Osteocyte (in vitro differentiated cells): Measurements from ENCODE around the gene ACTG1. TPM values are rescaled to one million over a fixed set of nuclear protein-coding genes. Genes with fewer than 3 reads are reported as not detected.

Experiments used
- DNase-seq: peaks from one replicate; pipeline ENCODE4 v3.0.0; 2021; ENCODE audit warnings: mixed read lengths; ENCODE audit not compliant: unreplicated experiment; ENCODE audit errors: extremely low spot score
- H3K27ac Mint-ChIP-seq: one replicate; pipeline ENCODE4 v1.8.0; 2021; ENCODE audit warnings: mild to moderate bottlenecking, mixed read lengths; ENCODE audit not compliant: unreplicated experiment
- H3K27me3 Mint-ChIP-seq: one replicate; pipeline ENCODE4 v1.8.0; 2021; ENCODE audit warnings: mixed read lengths; ENCODE audit not compliant: unreplicated experiment
- H3K36me3 Mint-ChIP-seq: one replicate; pipeline ENCODE4 v1.8.0; 2021; ENCODE audit warnings: mixed read lengths; ENCODE audit not compliant: unreplicated experiment
- H3K4me1 Mint-ChIP-seq: one replicate; pipeline ENCODE4 v1.8.0; 2021; ENCODE audit warnings: mixed read lengths; ENCODE audit not compliant: unreplicated experiment
- H3K4me3 Mint-ChIP-seq: one replicate; pipeline ENCODE4 v1.8.0; 2021; ENCODE audit warnings: mild to moderate bottlenecking, moderate library complexity, mixed read lengths; ENCODE audit not compliant: unreplicated experiment
- H3K9me3 Mint-ChIP-seq: one replicate; pipeline ENCODE4 v1.8.0; 2021; ENCODE audit warnings: mixed read lengths; ENCODE audit not compliant: unreplicated experiment
- total RNA-seq: library from RNA; stranded (reverse); gene quantifications from 2 replicates; pipeline ENCODE4 v1.2.1, GENCODE V29; 2021
- TF ChIP-seq, protein P1 (sequence below): fragments of 200-600 bp; sonication (generic); IDR thresholded peaks from 2 replicates; pipeline ENCODE4 v1.5.0; 2021; ENCODE audit warnings: antibody characterized with exemption, mild to moderate bottlenecking, moderate library complexity

The ACTG1 gene
- total RNA-seq, 1 donor from 2014 or later = 4,267 TPM

DNA sequence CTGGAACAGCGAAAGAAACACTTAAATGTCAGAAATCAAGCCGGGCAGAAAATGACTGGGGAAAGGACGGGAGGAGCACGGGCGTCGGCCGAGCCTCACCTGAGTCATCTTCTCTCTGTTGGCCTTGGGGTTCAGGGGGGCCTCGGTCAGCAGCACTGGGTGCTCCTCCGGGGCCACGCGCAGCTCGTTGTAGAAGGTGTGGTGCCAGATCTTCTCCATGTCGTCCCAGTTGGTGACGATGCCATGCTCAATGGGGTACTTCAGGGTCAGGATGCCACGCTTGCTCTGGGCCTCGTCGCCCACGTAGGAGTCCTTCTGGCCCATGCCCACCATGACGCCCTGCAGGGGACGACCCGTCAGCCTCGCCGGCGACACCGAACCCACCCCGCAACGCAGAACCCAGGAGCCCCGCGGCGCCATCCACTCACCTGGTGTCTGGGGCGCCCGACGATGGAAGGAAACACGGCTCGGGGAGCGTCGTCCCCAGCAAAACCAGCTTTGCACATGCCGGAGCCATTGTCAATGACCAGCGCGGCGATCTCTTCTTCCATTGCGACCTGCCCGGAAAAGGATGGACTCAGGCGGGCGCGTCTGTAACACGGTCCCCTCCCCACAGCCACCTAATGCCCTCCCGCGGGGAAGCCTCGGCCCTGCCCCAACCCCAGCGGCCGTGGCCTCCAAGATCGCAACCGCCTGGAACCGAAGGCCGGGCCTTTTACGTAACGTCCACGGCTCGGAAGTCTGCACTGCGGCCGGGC, 616 bp downstream of the ACTG1 start:
- peaks cover 37% of the 10 kb centered on the region for H3K4me1 Mint-ChIP-seq

DNA sequence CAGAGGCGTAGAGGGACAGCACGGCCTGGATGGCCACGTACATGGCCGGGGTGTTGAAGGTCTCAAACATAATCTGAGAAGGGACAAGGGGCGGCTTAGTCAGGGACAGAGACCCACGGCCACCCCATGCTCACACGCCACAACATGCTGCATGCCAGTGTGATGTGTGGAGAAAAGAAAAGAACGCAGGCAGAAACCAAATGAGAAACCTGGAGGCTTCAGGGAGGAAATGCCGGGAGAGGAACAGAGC, 1.1 kb downstream of the ACTG1 start:
- Mint-ChIP-seq H3K4me1 (peaks cover 34% of the 10 kb centered on the region), H3K36me3 (peaks cover 43% of the 10 kb centered on the region), H3K4me3 (peak overlapping the region; percentile 98), H3K9me3 (no peaks in the 10 kb centered on the region), H3K27me3 (no peaks in the 10 kb centered on the region), H3K27ac (peak overlapping the region; percentile 87)
- no peak for DNase-seq
- TF ChIP-seq, protein P1, sequence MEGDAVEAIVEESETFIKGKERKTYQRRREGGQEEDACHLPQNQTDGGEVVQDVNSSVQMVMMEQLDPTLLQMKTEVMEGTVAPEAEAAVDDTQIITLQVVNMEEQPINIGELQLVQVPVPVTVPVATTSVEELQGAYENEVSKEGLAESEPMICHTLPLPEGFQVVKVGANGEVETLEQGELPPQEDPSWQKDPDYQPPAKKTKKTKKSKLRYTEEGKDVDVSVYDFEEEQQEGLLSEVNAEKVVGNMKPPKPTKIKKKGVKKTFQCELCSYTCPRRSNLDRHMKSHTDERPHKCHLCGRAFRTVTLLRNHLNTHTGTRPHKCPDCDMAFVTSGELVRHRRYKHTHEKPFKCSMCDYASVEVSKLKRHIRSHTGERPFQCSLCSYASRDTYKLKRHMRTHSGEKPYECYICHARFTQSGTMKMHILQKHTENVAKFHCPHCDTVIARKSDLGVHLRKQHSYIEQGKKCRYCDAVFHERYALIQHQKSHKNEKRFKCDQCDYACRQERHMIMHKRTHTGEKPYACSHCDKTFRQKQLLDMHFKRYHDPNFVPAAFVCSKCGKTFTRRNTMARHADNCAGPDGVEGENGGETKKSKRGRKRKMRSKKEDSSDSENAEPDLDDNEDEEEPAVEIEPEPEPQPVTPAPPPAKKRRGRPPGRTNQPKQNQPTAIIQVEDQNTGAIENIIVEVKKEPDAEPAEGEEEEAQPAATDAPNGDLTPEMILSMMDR = no peak

More for the DNA sequence above, 616 bp downstream of the ACTG1 start:
- DNase-seq = no peak
- no peaks in the 10 kb centered on the region for H3K27me3 Mint-ChIP-seq
- TF ChIP-seq, protein P1 = no peak
- H3K36me3 Mint-ChIP-seq = peaks cover 43% of the 10 kb centered on the region
- no peaks in the 10 kb centered on the region for H3K9me3 Mint-ChIP-seq
- H3K27ac Mint-ChIP-seq = peak overlapping the region; percentile 87
- H3K4me3 Mint-ChIP-seq = peak overlapping the region; percentile 98

GRCh38 chr17:81510785-81511553, 1.6 kb downstream of the ACTG1 start:
- H3K9me3 Mint-ChIP-seq = no peaks in the 10 kb centered on the region
- DNase-seq = no peak
- no peaks in the 10 kb centered on the region for H3K27me3 Mint-ChIP-seq
- H3K27ac Mint-ChIP-seq = peak overlapping the region; percentile 87
- peak overlapping the region; percentile 98 for H3K4me3 Mint-ChIP-seq
- H3K4me1 Mint-ChIP-seq = peaks cover 28% of the 10 kb centered on the region
- peaks cover 43% of the 10 kb centered on the region for H3K36me3 Mint-ChIP-seq
- TF ChIP-seq, protein P1 = no peak

DNA sequence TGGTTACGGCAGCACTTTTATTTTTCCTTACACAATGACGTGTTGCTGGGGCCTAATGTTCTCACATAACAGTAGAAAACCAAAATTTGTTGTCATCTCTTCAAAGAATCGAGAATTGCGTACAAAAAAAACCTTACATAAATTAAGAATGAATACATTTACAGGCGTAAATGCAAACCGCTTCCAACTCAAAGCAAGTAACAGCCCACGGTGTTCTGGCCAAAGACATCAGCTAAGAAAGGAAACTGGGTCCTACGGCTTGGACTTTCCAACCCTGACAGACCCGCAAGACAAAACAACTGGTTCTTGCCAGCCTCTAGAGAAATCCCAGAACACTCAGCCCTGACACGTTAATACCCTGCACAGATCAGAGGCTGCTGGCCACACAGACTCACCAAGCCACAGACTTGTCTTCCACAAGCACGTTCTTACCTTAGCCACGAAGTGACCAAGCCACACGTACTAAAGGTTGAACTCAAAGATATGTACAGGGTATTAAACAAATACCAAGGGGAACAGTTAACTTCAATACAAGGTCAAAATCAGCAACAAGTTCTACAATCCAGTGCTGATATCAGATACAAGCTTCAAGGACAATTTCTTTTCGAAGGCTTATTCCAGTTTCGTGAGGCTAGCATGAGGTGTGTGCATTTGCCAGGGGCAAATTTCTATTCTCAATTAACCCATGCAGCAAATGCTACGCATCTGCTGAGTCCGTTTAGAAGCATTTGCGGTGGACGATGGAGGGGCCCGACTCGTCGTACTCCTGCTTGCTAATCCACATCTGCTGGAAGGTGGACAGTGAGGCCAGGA, 2.4 kb downstream of the ACTG1 start:
- no peaks in the 10 kb centered on the region for H3K27me3 Mint-ChIP-seq

More for the DNA sequence above, 2.4 kb downstream of the ACTG1 start:
- Mint-ChIP-seq H3K27ac (peak overlapping the region; percentile 87), H3K4me3 (peak overlapping the region; percentile 98), H3K4me1 (peaks cover 22% of the 10 kb centered on the region), H3K9me3 (no peaks in the 10 kb centered on the region), H3K36me3 (peaks cover 43% of the 10 kb centered on the region)
- TF ChIP-seq, protein P1 = no peak
- no peak for DNase-seq
